NCI-H2107 treated with DMSO at 0.1 percent for 48 hours (cell line): ENCODE results near the gene MPRIP.

Experiments used
- DNase-seq: peaks from one replicate; lab custom pipeline; 2025; ENCODE audit not compliant: unreplicated experiment; lab: John Stamatoyannopoulos, UW

MPRIP gene

GRCh38 chr17:17161121-17161520 is 118.9 kb downstream of the MPRIP start:
- no peak for DNase-seq

DNA sequence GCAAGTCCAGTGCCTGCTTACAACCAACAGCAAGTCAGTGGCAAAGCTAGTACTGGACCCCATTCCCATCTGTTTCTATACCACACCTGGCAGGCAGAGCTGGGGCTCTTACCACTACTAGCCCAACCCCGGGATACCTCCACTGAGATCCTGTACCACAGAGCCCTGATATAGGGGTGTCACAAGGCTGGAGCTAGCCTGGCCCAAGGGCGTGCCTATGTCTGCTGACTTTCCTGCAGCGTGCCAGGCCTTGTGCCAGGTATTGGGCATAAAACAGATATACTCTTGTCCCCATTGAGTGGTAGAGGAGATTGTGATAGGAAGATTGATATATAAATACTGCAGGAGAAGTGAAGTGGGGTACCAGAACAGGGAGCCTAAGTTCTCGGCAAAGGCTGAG is 119.5 kb downstream of the MPRIP start:
- no peak for DNase-seq

DNA sequence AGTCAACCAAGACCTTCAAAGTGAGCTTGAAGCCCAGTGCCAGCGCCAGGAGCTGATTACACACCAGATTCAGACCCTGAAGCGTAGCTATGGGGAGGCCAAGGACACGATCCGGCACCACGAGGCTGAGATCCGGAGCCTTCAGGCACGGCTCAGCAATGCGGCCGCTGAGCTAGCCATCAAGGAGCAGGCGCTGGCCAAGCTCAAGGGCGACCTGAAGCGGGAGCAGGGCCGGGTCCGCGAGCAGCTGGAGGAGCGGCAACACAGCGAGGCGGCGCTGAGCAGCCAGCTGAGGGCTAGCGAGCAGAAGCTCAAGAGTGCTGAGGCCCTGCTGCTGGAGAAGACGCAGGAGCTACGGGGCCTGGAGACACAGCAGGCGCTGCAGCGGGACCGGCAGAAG is 121.9 kb downstream of the MPRIP start:
- DNase-seq: no peak

DNA sequence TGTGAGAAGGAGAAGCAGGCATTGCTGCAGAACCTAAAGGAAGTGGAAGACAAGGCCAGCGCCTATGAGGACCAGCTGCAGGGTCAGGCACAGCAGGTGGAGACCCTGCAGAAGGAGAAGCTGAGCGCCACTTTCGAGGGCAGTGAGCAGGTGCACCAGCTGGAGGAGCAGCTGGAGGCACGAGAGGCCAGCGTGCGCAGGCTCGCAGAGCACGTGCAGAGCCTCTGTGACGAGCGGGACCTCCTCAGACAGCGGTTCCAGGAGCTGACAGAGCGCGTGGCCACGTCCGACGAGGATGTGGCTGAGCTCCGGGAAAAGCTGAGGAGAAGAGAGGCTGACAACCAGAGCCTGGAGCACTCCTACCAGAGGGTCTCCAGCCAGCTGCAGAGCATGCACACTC is 122.4 kb downstream of the MPRIP start:
- DNase-seq: no peak

GRCh38 chr17:17165666-17166308 is 123.5 kb downstream of the MPRIP start:
- no peak for DNase-seq

GRCh38 chr17:17166446-17166845 is 124.2 kb downstream of the MPRIP start:
- DNase-seq: no peak

- DNase-seq: no peak
Measured at GRCh38 chr17:17167356-17167755, 125.1 kb downstream of the MPRIP start.

DNA sequence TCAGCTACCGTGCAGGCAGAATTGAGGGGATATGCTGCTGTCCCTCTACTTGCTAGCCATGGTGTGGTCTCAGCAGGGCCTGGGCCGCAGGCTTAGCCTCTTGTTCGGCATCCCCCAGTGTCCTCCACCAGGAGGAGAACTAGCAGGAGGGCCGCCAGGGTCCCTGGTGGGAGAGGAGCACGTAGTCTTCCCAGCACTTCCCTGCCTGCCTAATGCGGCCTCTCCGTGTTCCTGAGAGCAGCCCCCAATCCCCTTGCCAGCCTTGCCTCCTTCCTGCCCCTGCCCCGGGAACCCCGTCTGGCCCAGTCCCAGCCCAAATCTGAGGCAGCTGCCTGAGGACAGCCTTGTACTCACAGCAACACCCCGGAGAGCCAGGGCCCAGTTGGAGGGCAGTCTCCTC is 125.7 kb downstream of the MPRIP start:
- DNase-seq: no peak

DNA sequence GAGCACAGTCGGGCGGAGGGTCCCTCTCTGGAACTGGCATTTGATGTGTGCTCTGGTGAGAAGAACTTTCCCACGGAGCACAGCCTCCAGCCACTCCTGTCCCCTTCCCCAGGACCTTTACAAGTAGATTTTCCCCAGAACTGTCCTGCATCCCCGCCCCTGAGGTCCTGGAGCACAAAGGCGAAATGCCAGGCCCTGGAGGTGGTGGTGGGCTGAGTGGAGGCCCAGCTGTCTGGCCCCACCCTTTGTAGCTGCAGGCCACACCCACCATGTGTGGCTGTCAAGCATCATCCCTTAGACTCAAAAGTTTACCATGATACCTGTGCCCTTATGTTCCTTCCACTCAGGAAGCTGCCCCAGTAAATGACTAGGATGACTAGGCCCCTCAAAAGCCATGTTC is 126.1 kb downstream of the MPRIP start:
- DNase-seq: no peak

DNA sequence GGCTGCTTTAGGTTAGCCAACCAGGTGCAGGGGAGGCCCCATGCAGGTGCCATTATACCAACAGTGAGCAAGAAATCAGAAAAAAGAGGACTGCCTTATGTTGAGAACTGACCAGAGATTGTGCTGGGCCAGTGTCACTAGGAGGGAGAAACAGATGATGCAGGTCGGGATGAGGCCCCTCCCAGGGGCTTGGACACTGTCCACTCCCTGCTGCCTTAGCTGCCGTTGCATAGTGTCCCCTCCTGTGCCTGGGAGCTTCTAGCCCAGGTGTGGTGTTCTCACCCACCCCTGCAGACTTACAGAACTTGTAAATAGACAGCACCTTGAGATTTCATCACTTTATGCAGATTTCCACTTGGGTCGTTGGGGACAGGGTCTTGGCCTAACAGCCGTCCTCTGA is 127.1 kb downstream of the MPRIP start:
- DNase-seq: no peak

GRCh38 chr17:17170346-17170985 is 128.2 kb downstream of the MPRIP start:
- DNase-seq: no peak

DNA sequence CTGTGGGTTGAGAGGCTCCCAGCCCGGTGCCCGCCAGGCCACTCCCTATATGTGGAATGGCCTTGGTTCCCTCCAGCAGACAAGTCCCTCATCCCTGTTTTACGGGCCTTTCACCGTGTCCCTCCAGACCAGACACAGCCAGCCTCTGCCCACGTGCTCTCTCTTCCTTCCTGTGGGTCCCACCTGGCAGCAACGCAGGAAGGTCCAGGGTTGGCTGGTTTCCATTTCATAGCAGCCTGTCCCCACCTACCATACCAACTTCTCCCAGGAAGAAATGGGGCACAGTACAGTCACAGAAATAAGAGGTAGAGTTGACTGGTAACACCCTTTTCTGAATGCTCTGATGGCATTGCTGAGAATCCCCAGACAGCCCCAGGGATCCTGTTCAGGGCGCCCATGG is 128.9 kb downstream of the MPRIP start:
- no peak for DNase-seq

GRCh38 chr17:17172001-17172939 is 130.0 kb downstream of the MPRIP start:
- DNase-seq: no peak

DNA sequence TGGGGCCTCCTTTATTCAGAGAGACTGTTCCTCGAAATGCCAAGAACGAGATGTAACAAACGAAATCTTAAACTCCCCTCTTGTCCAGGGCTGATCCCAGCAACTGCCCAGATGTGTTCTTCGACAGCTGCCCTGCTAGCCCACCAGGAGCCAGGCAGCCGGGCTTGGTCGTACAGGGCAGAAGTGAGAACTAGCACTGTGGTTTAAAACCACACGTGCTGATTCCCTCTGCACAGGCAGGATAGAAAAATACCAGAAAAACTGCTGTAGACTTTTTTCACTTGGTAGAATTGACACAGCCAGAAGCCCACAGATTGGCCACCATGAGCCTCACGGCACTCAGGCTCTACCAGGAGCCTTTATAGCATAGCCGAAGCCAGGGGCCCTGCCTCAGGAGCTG is 130.7 kb downstream of the MPRIP start:
- no peak for DNase-seq

GRCh38 chr17:17173921-17174320 is 131.7 kb downstream of the MPRIP start:
- no peak for DNase-seq

- DNase-seq: no peak
Measured at GRCh38 chr17:17175340-17175739, 133.1 kb downstream of the MPRIP start.

GRCh38 chr17:17175917-17176316 is 133.7 kb downstream of the MPRIP start:
- no peak for DNase-seq

GRCh38 chr17:17176341-17176740 is 134.1 kb downstream of the MPRIP start:
- DNase-seq: no peak

DNA sequence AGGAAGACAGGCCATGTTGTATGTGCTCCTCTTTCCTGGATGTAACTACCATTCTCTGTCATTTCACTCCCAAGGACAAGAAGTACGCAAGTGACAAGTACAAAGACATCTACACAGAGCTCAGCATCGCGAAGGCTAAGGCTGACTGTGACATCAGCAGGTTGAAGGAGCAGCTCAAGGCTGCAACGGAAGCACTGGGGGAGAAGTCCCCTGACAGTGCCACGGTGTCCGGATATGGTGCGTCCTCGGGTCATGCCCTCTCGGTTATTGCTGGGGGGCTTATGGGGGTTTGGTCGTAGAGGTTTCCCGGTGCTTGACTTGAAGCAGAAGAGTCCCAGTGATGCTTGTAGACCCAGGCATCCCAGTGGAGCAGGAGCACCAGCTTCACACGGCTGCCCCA is 134.9 kb downstream of the MPRIP start:
- no peak for DNase-seq

DNA sequence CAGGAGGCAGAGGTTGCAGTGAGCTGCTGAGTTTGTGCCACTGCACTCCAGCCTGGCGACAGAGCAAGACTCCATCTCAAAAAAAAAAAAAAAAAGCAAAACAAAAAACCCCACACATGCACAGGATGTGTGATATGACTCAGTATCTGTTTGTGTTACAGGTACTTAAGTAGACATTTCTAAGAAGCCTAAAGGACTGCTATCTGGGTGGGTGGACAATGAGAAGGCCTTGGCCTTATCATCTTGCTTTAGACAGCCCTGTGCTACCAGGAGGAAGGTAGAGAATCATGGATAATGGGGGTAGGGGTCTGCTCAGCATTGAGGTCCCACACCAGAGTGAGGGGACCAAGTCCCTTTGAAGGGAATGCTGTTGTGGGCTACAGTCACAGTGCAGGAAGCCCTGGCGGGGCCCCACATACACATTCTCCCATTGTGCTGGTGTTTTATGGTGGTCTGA is 137.1 kb downstream of the MPRIP start:
- no peak for DNase-seq

DNA sequence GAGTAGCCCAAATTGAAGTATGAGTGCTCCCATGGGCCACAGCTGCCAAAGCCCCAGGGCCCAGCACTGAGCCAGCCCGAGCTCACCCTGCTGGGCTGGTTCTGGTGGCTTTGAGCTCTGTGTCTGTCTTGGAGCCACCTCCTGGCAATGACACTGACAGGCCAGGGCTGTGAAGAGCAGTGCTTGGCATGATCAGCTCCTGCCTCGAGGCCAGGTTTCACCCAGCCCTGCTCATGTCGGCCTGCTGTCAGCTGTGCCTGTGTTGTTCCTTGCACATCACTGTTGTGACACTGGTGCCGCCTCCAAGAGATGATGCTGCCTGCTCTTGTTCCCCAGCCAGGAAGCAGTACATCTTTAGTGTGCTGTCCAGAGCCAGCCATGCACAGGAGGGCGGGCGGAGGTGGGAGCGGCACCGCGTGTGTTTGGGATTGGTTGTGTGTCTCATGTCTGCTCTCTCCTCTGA is 137.9 kb downstream of the MPRIP start:
- no peak for DNase-seq
